Motor neuron (in vitro differentiated cells): ENCODE measurements around the gene ELF2. TPM values are rescaled to one million over a fixed set of nuclear protein-coding genes. Genes with fewer than 3 reads are reported as not detected.
"Not testable (repeated sequence)": the region's sequence is repeated elsewhere in the genome, so short reads cannot be mapped to it uniquely, and the experiment has no call there.

Experiments used
- ATAC-seq, 8 experiments: fragments of 200-7000 bp; cut with Tn5 transposase; replicated peaks in 6 of 8; 2 replicates each; pipeline ENCODE4 v1.8.0; 2021; ENCODE audit warnings: mild to moderate bottlenecking in 8 of 8, moderate library complexity in 8 of 8
- H3K27ac ChIP-seq, 2 donors: fragments of 250-450 bp; sonication (Bioruptor Pico); 2 replicates each; pipeline ENCODE4 v1.9.0; 2021; ENCODE audit warnings: antibody characterized with exemption in 2 of 2, mild to moderate bottlenecking in 2 of 2, moderate library complexity in 1 of 2
- H3K4me1 ChIP-seq, 2 donors: fragments of 250-450 bp; sonication (Bioruptor Pico); replicated peaks in 1 of 2; 2 replicates each; pipeline ENCODE4 v1.6.1; 2021; ENCODE audit warnings: antibody characterized with exemption in 2 of 2, mild to moderate bottlenecking in 2 of 2, moderate library complexity in 1 of 2
- H3K4me3 ChIP-seq, 5 donors: fragments of 250-450 bp; sonication (Bioruptor Pico); 2 replicates each; pipeline ENCODE4 v1.9.0; 2021; ENCODE audit warnings: antibody characterized with exemption in 5 of 5, mild to moderate bottlenecking in 5 of 5, moderate library complexity in 4 of 5
- WGBS, 10 experiments: fragments of 450-650 bp; shearing (Covaris generic); methylation state at CpG; one replicate each; pipeline ENCODE4 v1.0.0; 2022; 5-methylcytosine and 5-hydroxymethylcytosine counted together
- in situ Hi-C, 9 experiments: fragments of 400-800 bp; cut with MboI; loops; one replicate each; pipeline ENCODE4 v1.15.0; 2021; ENCODE audit warnings: low sequenced_read_pairs in 9 of 9, low pct_unique_long_range_greater_than_20kb in 2 of 9; ENCODE audit not compliant: unreplicated experiment in 9 of 9
- total RNA-seq, 8 experiments: library from RNA; unstranded; fragments of 300-600 nt; gene quantifications; 2 replicates each; pipeline versions ENCODE4 v1.2.3 to v1.2.4, GENCODE V29; 2022

Gene ELF2
- total RNA-seq, 8 experiments from 2014 or later: 32.9 to 198 (median 53.4) TPM

GRCh38 chr4:139126898-139127297, 50.1 kb downstream of the ELF2 start:
- WGBS, 10 experiments: 17 to 100% (median 87%) methylated on average over 1 to 3 of the region's 3 CpGs; no CpG with 5 or more reads in 1 of the 10 experiments
- in situ Hi-C loops: no loop called here
- H3K27ac ChIP-seq: no peak overlapping the region

GRCh38 chr4:139123910-139124309, 53.1 kb downstream of the ELF2 start:
- 83 to 100% (median 100%) methylated on average over 1 to 2 of the region's 2 CpGs; no CpG with 5 or more reads in 2 of the 10 experiments for WGBS, 10 experiments
- no peak overlapping the region for H3K27ac ChIP-seq
- no peak overlapping the region for H3K4me3 ChIP-seq
- in situ Hi-C loops: no loop called here
- H3K4me1 ChIP-seq: no peaks in the 10 kb centered on the region
- no peak for ATAC-seq

More at GRCh38 chr4:139126898-139127297, 50.1 kb downstream of the ELF2 start:
- Histone ChIP-seq H3K4me1 (no peaks in the 10 kb centered on the region), H3K4me3 (no peak overlapping the region)
- ATAC-seq: no peak

DNA sequence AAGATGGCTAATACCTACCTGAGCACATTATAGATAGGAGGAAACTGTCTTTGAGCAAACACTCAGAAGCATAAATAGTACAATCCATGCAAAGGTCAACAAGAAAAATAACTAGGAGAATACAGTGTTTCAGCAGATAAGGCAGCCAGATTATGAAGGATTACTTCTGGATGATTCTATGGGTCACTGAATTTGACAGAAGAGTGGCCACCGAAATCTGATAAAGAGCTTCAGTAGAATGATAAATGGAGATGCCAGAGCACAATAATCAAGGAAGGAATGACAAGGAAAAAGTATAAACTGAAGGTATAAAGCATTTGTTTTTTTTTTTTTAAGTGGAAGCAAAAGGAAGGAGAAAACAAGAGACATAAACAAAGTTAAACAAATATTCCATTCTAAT, 58.7 kb downstream of the ELF2 start:
- WGBS, 10 experiments: 50 to 100% (median 83%) methylated on average over 1 of the region's 1 CpG
- Histone ChIP-seq H3K4me3 (no peak overlapping the region), H3K4me1 (no peaks in the 10 kb centered on the region), H3K27ac (no peak overlapping the region)
- in situ Hi-C loops: no loop called here
- ATAC-seq: no peak

DNA sequence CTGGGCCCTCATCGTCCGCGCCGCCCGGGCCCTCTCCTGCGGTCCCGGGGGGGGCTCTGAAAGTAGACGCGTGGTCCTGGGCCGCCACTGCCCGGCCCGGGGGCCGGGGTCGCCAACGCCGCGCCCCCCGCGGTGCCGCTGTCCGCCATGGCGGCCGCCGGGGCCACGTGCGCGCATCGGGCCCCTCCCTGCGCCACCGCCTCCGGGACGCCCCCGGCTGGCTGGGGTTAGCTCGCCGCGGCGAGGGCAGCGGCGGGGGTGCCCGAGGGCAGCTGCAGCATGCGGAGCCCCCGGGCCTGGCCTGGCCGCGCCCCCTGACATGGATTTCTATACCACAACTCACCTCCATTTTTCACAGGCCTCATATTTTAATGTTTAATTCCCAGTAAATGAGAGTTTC, 61.8 kb downstream of the ELF2 start:
- in situ Hi-C loops: no loop called here
- H3K4me3 ChIP-seq: no peak overlapping the region
- 73 to 100% (median 98%) methylated on average over 1 to 11 of the region's 44 CpGs; no CpG with 5 or more reads in 5 of the 10 experiments for WGBS, 10 experiments
- H3K4me1 ChIP-seq: no peaks in the 10 kb centered on the region
- ATAC-seq: no peak
- H3K27ac ChIP-seq: no peak overlapping the region

DNA sequence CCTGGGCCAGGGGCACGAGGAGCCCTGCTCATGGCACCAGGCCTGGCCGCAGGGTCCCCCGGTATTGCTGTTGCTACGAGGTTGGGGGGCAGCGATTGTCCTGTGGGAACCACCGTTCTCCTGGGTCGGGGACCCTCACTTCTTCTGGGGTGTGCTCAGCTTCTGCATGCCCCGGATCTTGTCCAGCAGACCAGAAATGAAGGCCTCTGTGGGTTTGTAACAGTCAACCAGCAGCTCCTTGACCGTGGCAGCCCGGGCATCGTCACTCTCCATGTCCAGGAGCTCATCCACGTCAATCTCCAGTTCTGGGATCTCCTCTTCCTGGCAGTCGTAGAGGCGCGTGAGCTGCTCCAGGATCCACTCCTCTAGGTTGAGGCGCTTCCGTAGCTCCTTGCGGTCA, 62.2 kb downstream of the ELF2 start:
- H3K4me1 ChIP-seq, H3K4me3 ChIP-seq, in situ Hi-C loops, ATAC-seq, H3K27ac ChIP-seq: not testable (repeated sequence)
- 100% methylated on average over 1 of the region's 18 CpGs; no CpG with 5 or more reads in 9 of the 10 experiments for WGBS, 10 experiments

DNA sequence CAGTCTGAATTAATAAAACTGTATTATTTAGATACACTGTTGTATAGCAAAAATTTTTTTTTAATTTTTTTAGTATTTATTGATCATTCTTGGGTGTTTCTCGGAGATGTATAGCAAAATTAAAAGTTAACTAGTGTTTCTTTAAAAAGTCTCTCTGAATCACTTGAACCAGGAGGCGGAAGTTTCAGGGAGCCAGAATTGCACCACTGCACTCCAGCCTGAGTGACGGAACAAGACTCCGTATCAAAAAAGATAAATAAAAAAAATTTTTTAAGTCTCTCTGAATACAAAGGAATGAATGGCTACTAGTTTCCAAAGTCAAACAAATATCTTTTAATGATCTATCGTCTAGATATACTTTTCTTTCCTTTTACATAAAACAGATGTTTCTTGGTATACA, 64.4 kb downstream of the ELF2 start:
- ATAC-seq: no peak
- no peaks in the 10 kb centered on the region for H3K4me1 ChIP-seq
- no peak overlapping the region for H3K4me3 ChIP-seq
- 77 to 100% (median 94%) methylated on average over 2 to 5 of the region's 5 CpGs for WGBS, 10 experiments
- in situ Hi-C loops: no loop called here
- H3K27ac ChIP-seq: no peak overlapping the region

- 69 to 94% (median 86%) methylated on average over 2 to 6 of the region's 6 CpGs; no CpG with 5 or more reads in 1 of the 10 experiments for WGBS, 10 experiments
- in situ Hi-C loops: no loop called here
- Histone ChIP-seq H3K4me3 (no peak overlapping the region), H3K27ac (no peak overlapping the region), H3K4me1 (no peaks in the 10 kb centered on the region)
- no peak for ATAC-seq
Measured at GRCh38 chr4:139108567-139109128, 68.4 kb downstream of the ELF2 start.

GRCh38 chr4:139099366-139099982, 77.5 kb downstream of the ELF2 start:
- H3K4me3 ChIP-seq: no peak overlapping the region
- ATAC-seq: peak in 6 of 8 experiments; percentile 57 to 80 (median 70)
- in situ Hi-C loops: loop anchor here in 1 of 9 experiments (25.0 kb wide), 1 partner anchor 188 kb away; the partner anchor contains the start of gene MGARP
- 0 to 33% (median 13%) methylated on average over 1 to 2 of the region's 2 CpGs; no CpG with 5 or more reads in 2 of the 10 experiments for WGBS, 10 experiments
- H3K4me1 ChIP-seq: no peaks in the 10 kb centered on the region
- H3K27ac ChIP-seq: no peak overlapping the region

DNA sequence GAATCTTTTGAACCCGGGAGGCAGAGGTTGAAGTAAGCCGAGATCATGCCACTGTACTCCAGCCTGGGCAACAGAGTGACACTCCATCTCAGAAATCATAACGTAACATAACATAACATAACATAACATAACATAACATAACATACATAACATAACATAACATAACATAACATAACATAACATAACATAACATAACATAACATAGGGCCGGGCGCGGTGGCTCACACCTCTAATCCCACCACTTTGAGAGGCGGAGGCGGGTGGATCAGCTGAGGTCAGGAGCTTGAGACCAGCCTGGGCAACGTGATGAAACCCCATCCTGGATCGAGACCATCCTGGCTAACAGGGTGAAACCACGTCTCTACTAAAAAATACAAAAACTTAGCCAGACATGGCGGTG, 84.7 kb downstream of the ELF2 start:
- 0 to 100% (median 100%) methylated on average over 1 to 6 of the region's 12 CpGs; no CpG with 5 or more reads in 3 of the 10 experiments for WGBS, 10 experiments
- no peak overlapping the region for H3K4me3 ChIP-seq
- H3K4me1 ChIP-seq: no peaks in the 10 kb centered on the region
- no peak overlapping the region for H3K27ac ChIP-seq
- ATAC-seq: no peak
- in situ Hi-C loops: loop anchor here in 1 of 9 experiments (25.0 kb wide), 1 partner anchor 195 kb away; the partner anchor contains the start of gene MGARP

DNA sequence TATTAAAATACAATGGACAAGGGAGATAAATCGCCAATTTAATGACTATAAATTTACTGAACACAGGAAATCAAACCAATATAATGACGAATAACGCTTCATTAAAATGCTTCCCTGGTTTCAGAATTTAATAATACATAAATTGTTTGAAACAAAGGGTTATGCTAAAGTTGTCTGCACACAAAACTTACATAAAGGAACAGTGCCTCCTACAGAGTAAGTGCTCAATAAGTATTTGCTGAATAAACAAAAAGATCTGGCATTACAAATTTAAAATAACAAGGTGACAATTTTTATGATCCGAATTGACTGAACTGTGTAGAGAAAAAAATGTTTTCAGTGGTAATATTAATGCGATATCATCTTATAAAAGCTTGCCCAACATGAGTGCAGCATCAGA, 91.9 kb downstream of the ELF2 start:
- in situ Hi-C loops: loop anchor here in 1 of 9 experiments (25.0 kb wide), 1 partner anchor 202 kb away; the partner anchor contains the start of gene MGARP
- no peak for ATAC-seq
- Histone ChIP-seq H3K4me3 (peak overlapping the region; percentile 59 to 94 (median 64)), H3K4me1 (peaks cover 0 to 8% of the 10 kb centered on the region in 2 donors), H3K27ac (no peak overlapping the region)
- 20 to 62% (median 45%) methylated on average over 4 to 5 of the region's 5 CpGs for WGBS, 10 experiments

DNA sequence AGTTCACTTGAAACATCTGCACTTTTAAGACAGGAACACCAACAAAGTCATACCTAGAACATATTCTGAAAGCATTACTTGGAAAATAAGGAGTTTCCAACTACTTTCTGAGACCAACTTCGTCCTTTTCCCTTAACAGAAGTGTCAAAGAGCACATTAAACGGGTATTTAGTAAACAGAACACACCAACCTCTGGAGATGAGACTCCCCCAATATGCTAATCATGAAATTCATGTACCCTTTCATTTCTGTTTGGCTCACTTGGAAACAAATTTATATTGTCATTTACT, 92.3 kb downstream of the ELF2 start:
- in situ Hi-C loops: loop anchor here in 1 of 9 experiments (25.0 kb wide), 1 partner anchor 203 kb away; the partner anchor contains the start of gene MGARP
- peaks cover 0 to 8% of the 10 kb centered on the region in 2 donors for H3K4me1 ChIP-seq
- peak overlapping the region; percentile 59 to 94 (median 64) for H3K4me3 ChIP-seq
- WGBS, 10 experiments: 0 to 17% (median 0%) methylated on average over 1 to 2 of the region's 2 CpGs; no CpG with 5 or more reads in 2 of the 10 experiments
- peak overlapping the region in 1 of 2 donors; percentile 88 for H3K27ac ChIP-seq
- ATAC-seq: no peak

GRCh38 chr4:139083956-139084803, 92.8 kb downstream of the ELF2 start:
- peak; percentile 59 to 77 (median 72) for ATAC-seq
- Histone ChIP-seq H3K27ac (peak overlapping the region; percentile 84 to 88), H3K4me3 (peak overlapping the region; percentile 59 to 94 (median 64)), H3K4me1 (peaks cover 0 to 8% of the 10 kb centered on the region in 2 donors)
- 0 to 2% (median 0%) methylated on average over 2 to 12 of the region's 68 CpGs; no CpG with 5 or more reads in 4 of the 10 experiments for WGBS, 10 experiments
- in situ Hi-C loops: loop anchor here in 1 of 9 experiments (25.0 kb wide), 1 partner anchor 203 kb away; the partner anchor contains the start of gene MGARP

DNA sequence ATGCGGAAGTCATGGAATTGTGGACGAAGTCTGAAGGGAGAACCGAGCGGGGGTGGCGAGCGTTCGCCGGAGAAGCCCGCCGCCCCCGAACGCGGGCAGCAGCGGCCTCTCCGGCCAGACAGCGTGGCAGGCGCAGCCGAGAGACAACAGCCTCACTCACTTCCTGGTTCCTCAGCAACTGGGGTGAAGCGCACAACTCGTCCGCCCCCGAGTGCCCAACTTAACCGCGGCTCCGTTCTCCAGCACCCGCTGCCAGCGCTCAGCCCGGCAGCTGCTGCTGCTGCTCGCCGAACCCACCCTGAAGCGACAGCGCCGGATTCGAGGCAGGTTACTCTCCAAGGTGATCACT, 93.4 kb downstream of the ELF2 start:
- 0 to 10% (median 0%) methylated on average over 2 to 9 of the region's 34 CpGs; no CpG with 5 or more reads in 5 of the 10 experiments for WGBS, 10 experiments
- Histone ChIP-seq H3K27ac (peak overlapping the region; percentile 84 to 88), H3K4me3 (peak overlapping the region; percentile 59 to 94 (median 64)), H3K4me1 (peaks cover 0 to 8% of the 10 kb centered on the region in 2 donors)
- in situ Hi-C loops: loop anchor here in 1 of 9 experiments (25.0 kb wide), 1 partner anchor 204 kb away; the partner anchor contains the start of gene MGARP
- ATAC-seq: peak; percentile 15 to 37 (median 20)
